NT2/D1 (cell line): Measurements from ENCODE around the gene CDR2.

ENCODE experiments used
- DNase-seq: peaks from one replicate; pipeline ENCODE4 v3.0.0-alpha.2; 2011; ENCODE audit warnings: low read depth, low spot score
- H3K27me3 ChIP-seq: 2 replicates; pipeline ENCODE4 v1.6.0; 2011; ENCODE audit warnings: mild to moderate bottlenecking; ENCODE audit not compliant: insufficient read length, insufficient read depth
- H3K36me3 ChIP-seq: 2 replicates; pipeline ENCODE4 v1.6.1; 2011; ENCODE audit warnings: mild to moderate bottlenecking, low read length, mixed read lengths; ENCODE audit not compliant: insufficient read depth, insufficient read length
- H3K4me1 ChIP-seq: 2 replicates; pipeline ENCODE4 v1.5.1; 2011; ENCODE audit not compliant: insufficient read depth, insufficient read length
- H3K4me3 ChIP-seq: 2 replicates; pipeline ENCODE4 v1.5.1; 2011; ENCODE audit warnings: low read depth; ENCODE audit not compliant: insufficient read length
- H3K9ac ChIP-seq: 2 replicates; pipeline ENCODE4 v1.6.0; 2011; ENCODE audit warnings: low read depth; ENCODE audit not compliant: insufficient read length
- H3K9me3 ChIP-seq: 2 replicates; pipeline ENCODE4 v1.5.1; 2011; ENCODE audit warnings: mild to moderate bottlenecking, low read length; ENCODE audit not compliant: insufficient read depth
- SUZ12 ChIP-seq: IDR thresholded peaks from 2 replicates; pipeline ENCODE4 v1.6.1; 2011; ENCODE audit not compliant: insufficient read length, insufficient read depth; ENCODE audit errors: extremely low read depth
- YY1 ChIP-seq: IDR thresholded peaks from 2 replicates; pipeline ENCODE4 v1.6.1; 2011; ENCODE audit not compliant: insufficient read length, insufficient read depth
- ZNF274 ChIP-seq: IDR thresholded peaks from 2 replicates; pipeline ENCODE4 v1.6.1; 2011; ENCODE audit warnings: mild to moderate bottlenecking, low read depth, low read length

CDR2 gene

GRCh38 chr16:22336581-22336980, 37.8 kb downstream of the CDR2 start:
- H3K4me1 ChIP-seq: no peaks in the 10 kb centered on the region
- peaks cover 35% of the 10 kb centered on the region for H3K9me3 ChIP-seq
- TF ChIP-seq YY1 (no peak), ZNF274 (no peak), SUZ12 (no peak)
- DNase-seq: no peak
- no peak overlapping the region for H3K4me3 ChIP-seq
- peaks cover 40% of the 10 kb centered on the region for H3K36me3 ChIP-seq
- H3K27me3 ChIP-seq: no peaks in the 10 kb centered on the region
- no peak overlapping the region for H3K9ac ChIP-seq

GRCh38 chr16:22335668-22336246, 38.7 kb downstream of the CDR2 start:
- TF ChIP-seq ZNF274 (no peak), SUZ12 (no peak), YY1 (no peak)
- no peaks in the 10 kb centered on the region for H3K27me3 ChIP-seq
- H3K4me1 ChIP-seq: no peaks in the 10 kb centered on the region
- peaks cover 26% of the 10 kb centered on the region for H3K9me3 ChIP-seq
- DNase-seq: no peak
- H3K36me3 ChIP-seq: peaks cover 46% of the 10 kb centered on the region
- H3K4me3 ChIP-seq: no peak overlapping the region
- H3K9ac ChIP-seq: no peak overlapping the region

- H3K4me1 ChIP-seq: no peaks in the 10 kb centered on the region
- peaks cover 68% of the 10 kb centered on the region for H3K36me3 ChIP-seq
- H3K27me3 ChIP-seq: no peaks in the 10 kb centered on the region
- no peak overlapping the region for H3K9ac ChIP-seq
- DNase-seq: no peak
- H3K9me3 ChIP-seq: peaks cover 26% of the 10 kb centered on the region
- H3K4me3 ChIP-seq: no peak overlapping the region
- TF ChIP-seq SUZ12 (no peak), ZNF274 (no peak), YY1 (no peak)
Measured at GRCh38 chr16:22333457-22333994, 40.9 kb downstream of the CDR2 start.

- Histone ChIP-seq H3K4me1 (no peaks in the 10 kb centered on the region), H3K27me3 (no peaks in the 10 kb centered on the region), H3K36me3 (peaks cover 89% of the 10 kb centered on the region), H3K9ac (no peak overlapping the region), H3K9me3 (no peaks in the 10 kb centered on the region), H3K4me3 (no peak overlapping the region)
- no peak for TF ChIP-seq YY1
- TF ChIP-seq SUZ12: no peak
- TF ChIP-seq ZNF274: no peak
- DNase-seq: no peak
Measured at GRCh38 chr16:22330326-22330725, 44.1 kb downstream of the CDR2 start.

GRCh38 chr16:22329199-22329695, 45.2 kb downstream of the CDR2 start:
- H3K9me3 ChIP-seq: no peaks in the 10 kb centered on the region
- no peaks in the 10 kb centered on the region for H3K4me1 ChIP-seq
- H3K27me3 ChIP-seq: no peaks in the 10 kb centered on the region
- TF ChIP-seq SUZ12 (no peak), YY1 (no peak), ZNF274 (no peak)
- no peak overlapping the region for H3K4me3 ChIP-seq
- no peak for DNase-seq
- H3K9ac ChIP-seq: no peak overlapping the region
- H3K36me3 ChIP-seq: peaks cover 90% of the 10 kb centered on the region

- TF ChIP-seq ZNF274 (no peak), SUZ12 (no peak)
- Histone ChIP-seq H3K4me3 (no peak overlapping the region), H3K27me3 (no peaks in the 10 kb centered on the region), H3K36me3 (peaks cover 91% of the 10 kb centered on the region), H3K9ac (no peak overlapping the region), H3K9me3 (no peaks in the 10 kb centered on the region), H3K4me1 (no peaks in the 10 kb centered on the region)
- no peak for DNase-seq
Measured at GRCh38 chr16:22328081-22328725, 46.2 kb downstream of the CDR2 start.

- TF ChIP-seq ZNF274 (no peak), YY1 (no peak), SUZ12 (no peak)
- H3K4me1 ChIP-seq: no peaks in the 10 kb centered on the region
- no peak for DNase-seq
- H3K36me3 ChIP-seq: peaks cover 98% of the 10 kb centered on the region
- H3K9me3 ChIP-seq: no peaks in the 10 kb centered on the region
- H3K27me3 ChIP-seq: no peaks in the 10 kb centered on the region
- no peak overlapping the region for H3K9ac ChIP-seq
- no peak overlapping the region for H3K4me3 ChIP-seq
Measured at GRCh38 chr16:22327446-22327775, 47.0 kb downstream of the CDR2 start.
